Endothelial cell of umbilical vein (primary cell): Measurements from ENCODE around the gene SH3GL1. TPM values are rescaled to one million over a fixed set of nuclear protein-coding genes. Genes with fewer than 3 reads are reported as not detected.

Experiments
- BruUV-seq: library from RNA; stranded (reverse); fragments of 400-500 nt; replicated peaks from 2 replicates; lab custom pipeline; 2021; lab: Mats Ljungman, UMichigan
- CTCF ChIA-PET: fragments of 300-600, 350-600 bp; sonication (Branson Sonifier 250); formaldehyde crosslinking; loops from one replicate; lab custom pipeline; 2021; ENCODE audit warnings: antibody characterized with exemption, inconsistent platforms; lab: Charles Lee
- POLR2A ChIA-PET: fragments of 300-600, 350-600 bp; sonication (Branson Sonifier 250); formaldehyde crosslinking; loops from one replicate; lab custom pipeline; 2021; ENCODE audit warnings: antibody characterized with exemption, inconsistent platforms; lab: Charles Lee
- DNase-seq: peaks from one replicate; pipeline ENCODE4 v3.0.0-alpha.2; 2011; ENCODE audit warnings: low read depth, low spot score
- FAIRE-seq: peaks from 2 replicates; lab custom pipeline; 2011; peaks lifted over from hg19 to GRCh38; lab: Jason Lieb, UNC
- H2AFZ ChIP-seq: 2 replicates; pipeline ENCODE4 v1.6.0; 2012; ENCODE audit warnings: low read depth, low read length, control low read depth, inconsistent platforms
- H3K27ac ChIP-seq: 2 replicates; pipeline ENCODE4 v1.5.1; 2011; ENCODE audit warnings: low read depth, mild to moderate bottlenecking, control low read depth, low read length, moderate library complexity; ENCODE audit not compliant: insufficient read depth
- H3K27me3 ChIP-seq, 2 experiments: 2 replicates each; pipeline versions ENCODE4 v1.6.0 to v1.6.1; 2011; ENCODE audit warnings: low read length in 2 of 2, mixed read lengths in 1 of 2; ENCODE audit not compliant: control insufficient read depth in 2 of 2, insufficient read depth in 2 of 2
- H3K36me3 ChIP-seq, 2 experiments: 2 replicates in 1 of 2; 3 replicates in 1 of 2; pipeline ENCODE4 v1.5.1; 2011; ENCODE audit warnings: low read length in 2 of 2, mild to moderate bottlenecking in 1 of 2, moderate library complexity in 1 of 2; ENCODE audit not compliant: control insufficient read depth in 2 of 2, insufficient read depth in 2 of 2; ENCODE audit errors: extremely low read depth in 1 of 2
- H3K4me1 ChIP-seq: 3 replicates; pipeline ENCODE4 v1.5.1; 2011; ENCODE audit warnings: mild to moderate bottlenecking, low read length; ENCODE audit not compliant: control insufficient read depth, insufficient read depth; ENCODE audit errors: extremely low read depth
- H3K4me2 ChIP-seq: 2 replicates; pipeline ENCODE4 v1.6.1; 2011; ENCODE audit warnings: low read length, control low read depth, mixed read lengths; ENCODE audit not compliant: insufficient read depth
- H3K4me3 ChIP-seq, 3 experiments: fragments of 200-600 bp in 1 of 3; sonication (generic), shearing (Covaris generic) in 1 of 3; replicated peaks in 1 of 3; 2 replicates each; pipeline ENCODE4 v1.5.1; 2011 to 2016; ENCODE audit warnings: control low read depth in 3 of 3, low read length in 3 of 3, mild to moderate bottlenecking in 2 of 3, inconsistent platforms in 1 of 3, low read depth in 1 of 3, moderate library complexity in 1 of 3; ENCODE audit not compliant: insufficient read depth in 1 of 3
- H3K79me2 ChIP-seq: 2 replicates; pipeline ENCODE4 v1.6.0; 2012; ENCODE audit warnings: low read length, inconsistent platforms; ENCODE audit not compliant: control insufficient read depth, insufficient read depth
- H3K9ac ChIP-seq: replicated peaks from 2 replicates; pipeline ENCODE3; 2011; ENCODE audit warnings: low read length, control low read depth; ENCODE audit not compliant: insufficient read depth; ENCODE audit errors: extremely low read depth
- H3K9me1 ChIP-seq: replicated peaks from 3 replicates; pipeline ENCODE4 v1.6.0; 2011; ENCODE audit warnings: mild to moderate bottlenecking, low read length; ENCODE audit not compliant: control insufficient read depth, insufficient read depth; ENCODE audit errors: extremely low read depth
- H3K9me3 ChIP-seq: replicated peaks from 2 replicates; pipeline ENCODE4 v1.5.1; 2012; ENCODE audit warnings: low read length, inconsistent platforms; ENCODE audit not compliant: control insufficient read depth, insufficient read depth
- H4K20me1 ChIP-seq: replicated peaks from 2 replicates; pipeline ENCODE3; 2011; ENCODE audit warnings: mild to moderate bottlenecking, low read length; ENCODE audit not compliant: control insufficient read depth, insufficient read depth; ENCODE audit errors: extremely low read depth
- CTCF ChIP-seq, 2 donors: IDR thresholded peaks; 1 replicate in 1 of 2; 2 replicates in 1 of 2; pipeline ENCODE4 v1.5.1; 2011; ENCODE audit warnings: low read length in 2 of 2, mild to moderate bottlenecking in 2 of 2, moderate library complexity in 2 of 2, control low read depth in 1 of 2, inconsistent platforms in 1 of 2, low read depth in 1 of 2; ENCODE audit not compliant: insufficient read depth in 1 of 2; ENCODE audit errors: extremely low read depth in 1 of 2
- EZH2 ChIP-seq: IDR thresholded peaks from 2 replicates; pipeline ENCODE4 v1.6.1; 2012; ENCODE audit warnings: borderline replicate concordance, low read depth, mild to moderate bottlenecking, moderate library complexity, low read length, inconsistent platforms; ENCODE audit not compliant: severe bottlenecking
- FOS ChIP-seq: IDR thresholded peaks from 2 replicates; pipeline ENCODE4 v1.6.1; 2011; ENCODE audit warnings: mild to moderate bottlenecking, low read length, moderate library complexity, borderline replicate concordance; ENCODE audit not compliant: insufficient read depth
- GATA2 ChIP-seq: IDR thresholded peaks from 2 replicates; pipeline ENCODE4 v1.7.0; 2011; ENCODE audit warnings: low read depth, mild to moderate bottlenecking, moderate library complexity, mixed read lengths, low read length; ENCODE audit not compliant: insufficient read length, insufficient read depth
- JUN ChIP-seq: IDR thresholded peaks from 2 replicates; pipeline ENCODE4 v1.6.1; 2011; ENCODE audit warnings: borderline replicate concordance, low read depth; ENCODE audit not compliant: insufficient read length, insufficient read depth
- MAX ChIP-seq: IDR thresholded peaks from 2 replicates; pipeline ENCODE4 v1.6.1; 2011; ENCODE audit not compliant: insufficient read depth, insufficient read length
- MYC ChIP-seq: IDR thresholded peaks from one replicate; pipeline ENCODE4 v1.6.1; 2011; ENCODE audit warnings: mild to moderate bottlenecking, low read depth, low read length
- POLR2A ChIP-seq: IDR thresholded peaks from 2 replicates; pipeline ENCODE4 v1.6.1; 2012; ENCODE audit warnings: low read depth, mild to moderate bottlenecking, control low read depth, low read length
- POLR2AphosphoS5 ChIP-seq: IDR thresholded peaks from 2 replicates; pipeline ENCODE4 v1.6.1; 2012; ENCODE audit warnings: low read depth, mild to moderate bottlenecking, control low read depth, low read length, moderate library complexity; ENCODE audit not compliant: insufficient read depth
- dilution Hi-C: fragments of 300-500 bp; cut with MboI; formaldehyde crosslinking; loops from one replicate; pipeline ENCODE4 v1.15.0; 2019; ENCODE audit warnings: low sequenced_read_pairs; ENCODE audit not compliant: extremely low pct_ligation_motif_present
- intact Hi-C: fragments of 100-400 bp; cut with micrococcal nuclease; formaldehyde crosslinking; loops from one replicate; pipeline ENCODE4 v1.10.0; 2022
- polyA plus RNA-seq, 4 experiments: library from polyadenylated mRNA; depleted of rRNA in 3 of 4; stranded (reverse) in 3 of 4; unstranded in 1 of 4; fragments of >200 nt; gene quantifications; 2 replicates each; pipeline versions ENCODE4 v1.2.1 to v1.2.3, GENCODE V29; 2011 to 2012; ENCODE audit warnings: missing spikeins in 1 of 4
- total RNA-seq: library from RNA; stranded (reverse); gene quantifications from 2 replicates; pipeline ENCODE4 v1.2.3, GENCODE V29; 2021

Gene SH3GL1
- total and polyA plus RNA-seq, 2 donors (not counting 3 experiments of a cell fraction or from before 2014, with no cell fraction given) = 143 to 145 TPM

- CTCF ChIA-PET = no interaction called here
- Histone ChIP-seq H3K9me3 (no peaks in the 10 kb centered on the region), H3K4me2 (no peak overlapping the region), H3K27ac (no peak overlapping the region), H4K20me1 (no peaks in the 10 kb centered on the region), H3K27me3 (no peaks in the 10 kb centered on the region), H3K36me3 (peaks cover 5 to 16% of the 10 kb centered on the region in 2 experiments), H3K79me2 (no peaks in the 10 kb centered on the region), H3K4me3 (no peak overlapping the region), H2AFZ (no peak overlapping the region), H3K4me1 (no peaks in the 10 kb centered on the region), H3K9ac (no peak overlapping the region), H3K9me1 (no peaks in the 10 kb centered on the region)
- BruUV-seq = no TSS peak
- no peak for TF ChIP-seq MAX
- TF ChIP-seq POLR2AphosphoS5 = no peak
- TF ChIP-seq FOS = no peak
- no peak for TF ChIP-seq EZH2
- no peak for TF ChIP-seq POLR2A
- TF ChIP-seq MYC = no peak
- no peak for TF ChIP-seq CTCF (IDR thresholded peaks at IDR 0.05; ENCODE audit: extremely low read depth in 1 of 2, insufficient read depth in 1 of 2, low read depth in 1 of 2, low read length in 2 of 2)
- no peak for TF ChIP-seq GATA2
- no peak for TF ChIP-seq JUN
- dilution Hi-C loops (no loop called here), intact Hi-C loops (no loop called here)
- FAIRE-seq (no peak), DNase-seq (no peak)
- POLR2A ChIA-PET = no interaction called here
Observed at GRCh38 chr19:4431296-4431695, 30.9 kb upstream of the SH3GL1 start.
